Measurements from ENCODE around the gene KCNK1.

KCNK1 gene

GRCh38 chr1:233710507-233710906 is 96.6 kb downstream of the KCNK1 start:
- CTCF ChIA-PET, result interaction anchor here (0.9 kb wide), 1 partner anchor 13 kb away, joined by 4 read pairs; no protein-coding TSS in a partner anchor

DNA sequence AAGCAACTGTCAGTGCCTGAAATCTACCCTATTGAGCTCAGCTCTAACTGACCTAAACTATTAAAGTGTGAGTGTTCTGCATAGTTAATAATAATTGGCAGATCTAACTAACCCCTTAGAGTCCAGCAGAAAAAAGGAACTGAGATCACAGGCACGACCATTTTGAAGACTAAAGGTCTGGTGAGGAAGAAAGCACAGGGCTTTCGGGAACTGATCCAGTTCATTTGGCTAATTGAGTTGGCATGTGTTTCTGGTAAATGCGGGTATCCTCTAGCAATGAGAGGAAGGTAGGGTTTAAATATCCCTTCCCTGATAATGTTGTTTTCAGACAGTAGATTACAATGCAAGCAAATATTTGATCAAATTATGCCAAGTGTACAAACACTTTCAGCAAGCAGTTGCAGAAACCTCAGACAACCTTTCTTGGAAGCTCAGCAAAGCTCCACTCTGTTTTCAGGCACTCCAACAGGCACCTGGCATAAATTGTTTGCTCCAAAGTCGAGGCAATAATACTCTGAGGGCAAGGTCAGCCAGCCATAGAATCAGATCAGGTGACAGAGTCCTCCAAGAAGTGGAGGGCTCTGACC is 100.8 kb downstream of the KCNK1 start:
- POLR2A ChIA-PET, result no interaction called here
- no peak for DNase-seq (ENCODE audit: extremely low spot score)
- CTCF ChIA-PET, result interaction anchor here (1.4 kb wide), 1 partner anchor 9 kb away, joined by 6 read pairs; no protein-coding TSS in a partner anchor
- TF ChIP-seq, protein P1, sequence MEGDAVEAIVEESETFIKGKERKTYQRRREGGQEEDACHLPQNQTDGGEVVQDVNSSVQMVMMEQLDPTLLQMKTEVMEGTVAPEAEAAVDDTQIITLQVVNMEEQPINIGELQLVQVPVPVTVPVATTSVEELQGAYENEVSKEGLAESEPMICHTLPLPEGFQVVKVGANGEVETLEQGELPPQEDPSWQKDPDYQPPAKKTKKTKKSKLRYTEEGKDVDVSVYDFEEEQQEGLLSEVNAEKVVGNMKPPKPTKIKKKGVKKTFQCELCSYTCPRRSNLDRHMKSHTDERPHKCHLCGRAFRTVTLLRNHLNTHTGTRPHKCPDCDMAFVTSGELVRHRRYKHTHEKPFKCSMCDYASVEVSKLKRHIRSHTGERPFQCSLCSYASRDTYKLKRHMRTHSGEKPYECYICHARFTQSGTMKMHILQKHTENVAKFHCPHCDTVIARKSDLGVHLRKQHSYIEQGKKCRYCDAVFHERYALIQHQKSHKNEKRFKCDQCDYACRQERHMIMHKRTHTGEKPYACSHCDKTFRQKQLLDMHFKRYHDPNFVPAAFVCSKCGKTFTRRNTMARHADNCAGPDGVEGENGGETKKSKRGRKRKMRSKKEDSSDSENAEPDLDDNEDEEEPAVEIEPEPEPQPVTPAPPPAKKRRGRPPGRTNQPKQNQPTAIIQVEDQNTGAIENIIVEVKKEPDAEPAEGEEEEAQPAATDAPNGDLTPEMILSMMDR (IDR thresholded peaks at IDR 0.05; ENCODE audit: control extremely low read depth, extremely low read depth, low read depth, missing control alignments), result no peak

More at GRCh38 chr1:233710507-233710906, 96.6 kb downstream of the KCNK1 start:
- no peak for DNase-seq (ENCODE audit: extremely low spot score)
- POLR2A ChIA-PET, result no interaction called here
- TF ChIP-seq, protein P1 (IDR thresholded peaks at IDR 0.05; ENCODE audit: control extremely low read depth, extremely low read depth, low read depth, missing control alignments), result no peak

DNA sequence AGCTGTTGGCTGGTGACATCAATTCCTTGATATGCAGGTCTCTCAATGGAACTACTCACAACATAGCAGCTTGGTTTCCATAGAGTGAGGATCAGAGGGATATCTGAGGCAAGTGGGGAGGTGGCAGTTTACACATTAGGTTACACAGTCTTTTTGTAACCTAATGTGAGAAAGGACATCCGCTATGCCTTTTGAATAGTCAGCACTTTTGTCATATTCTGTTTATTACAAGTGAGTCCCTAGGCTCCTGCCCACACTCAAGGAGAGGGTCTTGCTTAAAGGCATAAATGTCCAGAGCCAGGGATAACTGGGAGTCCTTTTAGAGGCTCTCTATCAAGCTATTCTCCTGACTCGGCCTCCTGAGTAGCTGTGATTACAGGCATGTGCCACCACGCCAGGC is 104.2 kb downstream of the KCNK1 start:
- CTCF ChIA-PET, result interaction anchor here (1.3 kb wide), 2 partner anchors 10 to 64 kb away, joined by 3 to 5 read pairs; no protein-coding TSS in a partner anchor
- POLR2A ChIA-PET, result no interaction called here
- DNase-seq (ENCODE audit: extremely low spot score), result no peak

DNA sequence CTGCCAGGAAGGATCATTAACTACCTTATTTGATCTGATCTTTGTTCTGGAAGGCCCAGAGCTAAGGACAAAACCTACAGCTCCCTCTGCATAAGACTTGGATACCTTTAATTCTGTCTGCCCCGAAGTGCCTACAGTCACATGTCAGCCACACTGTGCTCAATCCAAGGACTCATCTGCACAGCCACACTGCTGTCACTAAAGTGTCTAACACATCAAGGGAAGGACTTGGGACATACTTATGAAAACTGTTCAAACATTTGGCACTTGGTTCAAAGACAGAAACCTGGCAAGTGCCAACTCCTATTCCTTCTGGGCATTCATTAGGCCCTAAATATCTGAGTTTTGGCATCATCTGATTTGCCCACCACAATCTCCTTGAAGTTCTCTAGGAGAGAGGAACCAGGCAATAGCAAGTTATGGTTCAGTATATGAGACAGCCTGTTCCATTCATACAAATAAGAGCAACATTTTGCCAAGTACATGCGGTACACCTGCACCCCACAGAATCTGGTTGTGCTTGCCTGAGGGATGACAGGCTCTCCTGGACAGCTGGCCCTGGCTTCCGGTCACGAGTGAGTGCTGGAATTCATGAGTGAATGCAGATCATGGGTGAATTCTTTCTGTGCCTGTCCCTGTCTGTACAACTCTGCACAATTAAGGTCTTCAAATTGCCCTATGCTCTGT is 105.9 kb downstream of the KCNK1 start:
- DNase-seq (ENCODE audit: extremely low spot score), result no peak
- TF ChIP-seq, protein P1 (IDR thresholded peaks at IDR 0.05; ENCODE audit: control extremely low read depth, extremely low read depth, low read depth, missing control alignments), result no peak
- POLR2A ChIA-PET, result no interaction called here
- CTCF ChIA-PET, result no interaction called here

More for the DNA sequence above, 104.2 kb downstream of the KCNK1 start:
- TF ChIP-seq, protein P1 (IDR thresholded peaks at IDR 0.05; ENCODE audit: control extremely low read depth, extremely low read depth, low read depth, missing control alignments), result no peak

- TF ChIP-seq, protein P1 (IDR thresholded peaks at IDR 0.05; ENCODE audit: control extremely low read depth, extremely low read depth, low read depth, missing control alignments), result no peak
- ChIA-PET POLR2A (no interaction called here), CTCF (interaction anchor here (0.9 kb wide), 1 partner anchor 280 kb away, joined by 3 read pairs; no protein-coding TSS in a partner anchor)
Measured at GRCh38 chr1:233721004-233721595, 107.2 kb downstream of the KCNK1 start.

More at GRCh38 chr1:233721004-233721595, 107.2 kb downstream of the KCNK1 start:
- no peak for DNase-seq (ENCODE audit: extremely low spot score)
